Measurements from ENCODE around the gene ZPR1. TPM values are rescaled to one million over a fixed set of nuclear protein-coding genes. Genes with fewer than 3 reads are reported as not detected.
"Not testable (repeated sequence)": the region's sequence is repeated elsewhere in the genome, so short reads cannot be mapped to it uniquely, and the experiment has no call there.

The ZPR1 gene
- total and polyA plus RNA-seq, 10 donors: 16.2 to 47.6 (median 23.4) TPM

GRCh38 chr11:116811194-116811593 lies 23.4 kb upstream of the ZPR1 start:
- TF ChIP-seq POLR2A (IDR thresholded peaks at IDR 0.05): no peak
- no peak for TF ChIP-seq CTCF (IDR thresholded peaks at IDR 0.05 in 8 of 11, conservative IDR thresholded peaks at IDR 0.05 in 3 of 11)
- TF ChIP-seq POLR2AphosphoS5 (IDR thresholded peaks at IDR 0.05): no peak
- DNase-seq: no peak
- Histone ChIP-seq H3K9me3 (no peaks in the 10 kb centered on the region), H3K36me3 (no peaks in the 10 kb centered on the region), H3K4me3 (no peak overlapping the region), H3K27me3 (replicated peaks in 1 of 7) (no peaks in the 10 kb centered on the region), H3K27ac (no peak overlapping the region), H3K4me1 (no peaks in the 10 kb centered on the region)
- whole genome bisulfite sequencing, 5 donors: 81 to 93% (median 85%) methylated on average over 3 of the region's 3 CpGs
- intact Hi-C loops (cut with DNase I; ENCODE audit: low total_unique reads): no loop called here

GRCh38 chr11:116808262-116809175 lies 20.7 kb upstream of the ZPR1 start:
- Histone ChIP-seq H3K27me3 (replicated peaks in 1 of 7) (no peaks in the 10 kb centered on the region), H3K36me3 (no peaks in the 10 kb centered on the region), H3K4me1 (no peaks in the 10 kb centered on the region), H3K9me3 (no peaks in the 10 kb centered on the region), H3K4me3 (no peak overlapping the region), H3K27ac (no peak overlapping the region)
- TF ChIP-seq CTCF (IDR thresholded peaks at IDR 0.05 in 8 of 11, conservative IDR thresholded peaks at IDR 0.05 in 3 of 11) (no peak), POLR2A (IDR thresholded peaks at IDR 0.05) (no peak), POLR2AphosphoS5 (IDR thresholded peaks at IDR 0.05) (no peak)
- DNase-seq: no peak
- intact Hi-C loops (cut with DNase I; ENCODE audit: low total_unique reads): no loop called here
- 81 to 88% (median 86%) methylated on average over 14 of the region's 14 CpGs for WGBS, 5 donors

- H3K27ac ChIP-seq: no peak overlapping the region
- TF ChIP-seq POLR2AphosphoS5 (IDR thresholded peaks at IDR 0.05) (no peak), POLR2A (IDR thresholded peaks at IDR 0.05) (no peak), CTCF (IDR thresholded peaks at IDR 0.05 in 8 of 11, conservative IDR thresholded peaks at IDR 0.05 in 3 of 11) (no peak)
- H3K4me1 ChIP-seq: no peaks in the 10 kb centered on the region
- H3K27me3 ChIP-seq (replicated peaks in 1 of 7): no peaks in the 10 kb centered on the region
- DNase-seq: no peak
- WGBS, 5 donors: 85 to 93% (median 87%) methylated on average over 6 of the region's 6 CpGs
- no peak overlapping the region for H3K4me3 ChIP-seq
- intact Hi-C loops (cut with DNase I; ENCODE audit: low total_unique reads): no loop called here
- no peaks in the 10 kb centered on the region for H3K9me3 ChIP-seq
- no peaks in the 10 kb centered on the region for H3K36me3 ChIP-seq
These were observed 19.9 kb upstream of the ZPR1 start for GRCh38 chr11:116807601-116808261.

- no peak overlapping the region for H3K27ac ChIP-seq
- no peaks in the 10 kb centered on the region for H3K27me3 ChIP-seq (replicated peaks in 1 of 7)
- no peaks in the 10 kb centered on the region for H3K36me3 ChIP-seq
- no peak for TF ChIP-seq POLR2AphosphoS5 (IDR thresholded peaks at IDR 0.05)
- TF ChIP-seq POLR2A (IDR thresholded peaks at IDR 0.05): no peak
- no peak for TF ChIP-seq CTCF (IDR thresholded peaks at IDR 0.05 in 8 of 11, conservative IDR thresholded peaks at IDR 0.05 in 3 of 11)
- intact Hi-C loops (cut with DNase I; ENCODE audit: low total_unique reads): no loop called here
- H3K9me3 ChIP-seq: no peaks in the 10 kb centered on the region
- WGBS, 5 donors: 49 to 66% (median 59%) methylated on average over 3 of the region's 3 CpGs
- no peak overlapping the region for H3K4me3 ChIP-seq
- H3K4me1 ChIP-seq: no peaks in the 10 kb centered on the region
- DNase-seq: no peak
These were observed 16.2 kb upstream of the ZPR1 start for GRCh38 chr11:116804001-116804400.

- intact Hi-C loops (cut with DNase I; ENCODE audit: low total_unique reads); H3K4me1 ChIP-seq; H3K27me3 ChIP-seq (replicated peaks in 1 of 7); H3K36me3 ChIP-seq; H3K9me3 ChIP-seq; DNase-seq; H3K4me3 ChIP-seq; H3K27ac ChIP-seq: not testable (repeated sequence)
These were observed 13.8 kb upstream of the ZPR1 start for GRCh38 chr11:116801662-116802061.

Measured in spleen (tissue), 11 donors.